KMS-11 (cell line): ENCODE data around the gene ADAM19.

Experiments used
- H2AFZ ChIP-seq: fragments of 200-600 bp; sonication (generic); 2 replicates; pipeline ENCODE4 v1.6.1; 2016; ENCODE audit warnings: antibody characterized with exemption, mixed run types, low read depth
- H3K27ac ChIP-seq: fragments of 200-600 bp; sonication (generic); 2 replicates; pipeline ENCODE4 v1.6.1; 2016; ENCODE audit warnings: mild to moderate bottlenecking, mixed run types
- H3K27me3 ChIP-seq: fragments of 200-600 bp; sonication (generic); 2 replicates; pipeline ENCODE4 v1.6.1; 2017; ENCODE audit warnings: mild to moderate bottlenecking, low read depth, mixed run types, moderate library complexity; ENCODE audit not compliant: insufficient read depth
- H3K36me3 ChIP-seq: fragments of 200-600 bp; sonication (generic); 2 replicates; pipeline ENCODE4 v1.6.1; 2017; ENCODE audit warnings: mild to moderate bottlenecking, mixed run types; ENCODE audit not compliant: insufficient read depth
- H3K4me1 ChIP-seq: fragments of 200-600 bp; sonication (generic); 2 replicates; pipeline ENCODE4 v1.6.1; 2016; ENCODE audit warnings: mild to moderate bottlenecking, low read depth, mixed run types; ENCODE audit not compliant: poor library complexity, severe bottlenecking
- H3K4me2 ChIP-seq: fragments of 200-600 bp; sonication (generic); 2 replicates; pipeline ENCODE4 v1.7.0; 2016; ENCODE audit warnings: mild to moderate bottlenecking, mixed run types
- H3K4me3 ChIP-seq: fragments of 200-600 bp; sonication (generic); IDR thresholded peaks from 2 replicates; pipeline ENCODE4 v1.6.1; 2017; ENCODE audit warnings: low read depth, low read length, mixed read lengths; ENCODE audit not compliant: insufficient read depth
- H3K79me2 ChIP-seq: fragments of 200-600 bp; sonication (generic); 2 replicates; pipeline ENCODE4 v1.6.1; 2016; ENCODE audit warnings: low read depth, mixed run types; ENCODE audit not compliant: insufficient read depth
- H3K9ac ChIP-seq: fragments of 200-600 bp; sonication (generic); 2 replicates; pipeline ENCODE4 v1.6.1; 2016; ENCODE audit warnings: mild to moderate bottlenecking, mixed run types
- H4K20me1 ChIP-seq: fragments of 200-600 bp; sonication (generic); 2 replicates; pipeline ENCODE4 v1.6.1; 2016; ENCODE audit warnings: mild to moderate bottlenecking, mixed run types; ENCODE audit not compliant: insufficient read depth
- CTCF ChIP-seq: fragments of 200-600 bp; sonication (generic); conservative IDR thresholded peaks from 2 replicates; pipeline ENCODE4 v1.6.1; 2017; ENCODE audit warnings: low read depth, mild to moderate bottlenecking, antibody characterized with exemption, low read length, moderate library complexity, mixed read lengths

Gene ADAM19

GRCh38 chr5:157549283-157549629 lies 26.3 kb downstream of the ADAM19 start:
- Histone ChIP-seq H3K27ac (no peak overlapping the region), H3K36me3 (no peaks in the 10 kb centered on the region), H3K4me1 (peaks cover 5% of the 10 kb centered on the region), H3K27me3 (no peaks in the 10 kb centered on the region), H3K4me2 (no peak overlapping the region), H3K4me3 (no peak overlapping the region), H2AFZ (no peak overlapping the region), H3K9ac (no peak overlapping the region), H4K20me1 (no peaks in the 10 kb centered on the region), H3K79me2 (no peaks in the 10 kb centered on the region)
- TF ChIP-seq CTCF = no peak

- Histone ChIP-seq H3K9ac (no peak overlapping the region), H4K20me1 (no peaks in the 10 kb centered on the region), H3K36me3 (no peaks in the 10 kb centered on the region), H3K27me3 (no peaks in the 10 kb centered on the region), H3K4me2 (no peak overlapping the region), H3K4me3 (no peak overlapping the region), H3K27ac (no peak overlapping the region), H3K79me2 (no peaks in the 10 kb centered on the region), H3K4me1 (no peaks in the 10 kb centered on the region), H2AFZ (no peak overlapping the region)
- TF ChIP-seq CTCF = no peak
Measured at GRCh38 chr5:157548513-157549282, 26.9 kb downstream of the ADAM19 start.

GRCh38 chr5:157547941-157548512 lies 27.5 kb downstream of the ADAM19 start:
- H4K20me1 ChIP-seq = no peaks in the 10 kb centered on the region
- no peak overlapping the region for H2AFZ ChIP-seq
- H3K27ac ChIP-seq = no peak overlapping the region
- H3K27me3 ChIP-seq = no peaks in the 10 kb centered on the region
- no peaks in the 10 kb centered on the region for H3K36me3 ChIP-seq
- no peak overlapping the region for H3K4me2 ChIP-seq
- no peaks in the 10 kb centered on the region for H3K79me2 ChIP-seq
- no peak overlapping the region for H3K4me3 ChIP-seq
- TF ChIP-seq CTCF = no peak
- no peaks in the 10 kb centered on the region for H3K4me1 ChIP-seq
- H3K9ac ChIP-seq = no peak overlapping the region

- H3K4me1 ChIP-seq = peaks cover 2% of the 10 kb centered on the region
- H2AFZ ChIP-seq = no peak overlapping the region
- H3K9ac ChIP-seq = no peak overlapping the region
- no peak overlapping the region for H3K27ac ChIP-seq
- no peaks in the 10 kb centered on the region for H3K79me2 ChIP-seq
- TF ChIP-seq CTCF = no peak
- H3K4me2 ChIP-seq = no peak overlapping the region
- no peaks in the 10 kb centered on the region for H3K27me3 ChIP-seq
- H3K4me3 ChIP-seq = no peak overlapping the region
- no peaks in the 10 kb centered on the region for H4K20me1 ChIP-seq
- H3K36me3 ChIP-seq = no peaks in the 10 kb centered on the region
Measured at GRCh38 chr5:157546456-157547100, 29.0 kb downstream of the ADAM19 start.
